Measurements from ENCODE around the gene PHETA2. TPM values are rescaled to one million over a fixed set of nuclear protein-coding genes. Genes with fewer than 3 reads are reported as not detected.
"Not testable (repeated sequence)": the region's sequence is repeated elsewhere in the genome, so short reads cannot be mapped to it uniquely, and the experiment has no call there.

Gene PHETA2
- total RNA-seq, 1 donor from 2014 or later: 8.7 TPM

GRCh38 chr22:42086051-42086450, 12.0 kb downstream of the PHETA2 start:
- no peak for DNase-seq (ENCODE audit: low read depth)
- no peak overlapping the region for H3K4me3 ChIP-seq (ENCODE audit: low read depth, low read length)
- H3K36me3 ChIP-seq (ENCODE audit: control insufficient read depth, insufficient read depth, low read length): no peaks in the 10 kb centered on the region
- H3K27me3 ChIP-seq (ENCODE audit: control insufficient read depth, insufficient read depth, low read length): no peaks in the 10 kb centered on the region
- TF ChIP-seq CTCF (IDR thresholded peaks at IDR 0.05; ENCODE audit: insufficient read depth, low read length, poor library complexity, severe bottlenecking): no peak

- DNase-seq (ENCODE audit: low read depth): peak; percentile 95
- Histone ChIP-seq H3K4me3 (ENCODE audit: low read depth, low read length) (peak within 1 kb of the TSS; percentile 75), H3K27me3 (ENCODE audit: control insufficient read depth, insufficient read depth, low read length) (no peaks in the 10 kb centered on the region), H3K36me3 (ENCODE audit: control insufficient read depth, insufficient read depth, low read length) (no peaks in the 10 kb centered on the region)
- peak; percentile 88 for TF ChIP-seq CTCF (IDR thresholded peaks at IDR 0.05; ENCODE audit: insufficient read depth, low read length, poor library complexity, severe bottlenecking)
Measured at GRCh38 chr22:42090596-42091454, 16.8 kb downstream of the PHETA2 start, which contains the start of gene NDUFA6. TSS of gene NDUFA6 (minus strand) at chr22:42090772. CDS start at chr22:42090744, 28 bp downstream.

- no peak for DNase-seq (ENCODE audit: low read depth)
- Histone ChIP-seq H3K36me3 (ENCODE audit: control insufficient read depth, insufficient read depth, low read length) (no peaks in the 10 kb centered on the region), H3K4me3 (ENCODE audit: low read depth, low read length) (peak overlapping the region; percentile 56), H3K27me3 (ENCODE audit: control insufficient read depth, insufficient read depth, low read length) (no peaks in the 10 kb centered on the region)
- no peak for TF ChIP-seq CTCF (IDR thresholded peaks at IDR 0.05; ENCODE audit: insufficient read depth, low read length, poor library complexity, severe bottlenecking)
Measured at GRCh38 chr22:42091455-42091782, 17.4 kb downstream of the PHETA2 start.

DNA sequence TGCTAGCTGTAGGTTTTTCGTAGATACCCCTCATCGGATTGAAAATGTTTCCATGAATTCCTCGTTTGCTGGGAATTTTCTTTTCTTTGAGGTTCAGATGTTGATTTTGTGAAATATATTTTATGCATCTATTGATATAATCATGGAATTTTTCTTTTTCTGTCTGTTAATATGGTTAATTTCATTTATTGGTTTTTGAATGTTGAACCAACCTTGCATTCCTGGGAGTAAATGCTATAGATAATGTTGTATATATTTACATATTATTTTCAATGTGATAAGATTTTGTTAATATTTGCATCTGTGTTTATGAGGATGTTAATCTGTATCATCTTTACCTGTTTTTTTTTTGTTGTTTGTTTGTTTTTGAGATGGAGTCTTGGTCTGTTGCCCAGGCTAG, 27.2 kb downstream of the PHETA2 start:
- DNase-seq (ENCODE audit: low read depth): no peak
- H3K36me3 ChIP-seq (ENCODE audit: control insufficient read depth, insufficient read depth, low read length): no peaks in the 10 kb centered on the region
- no peak for TF ChIP-seq CTCF (IDR thresholded peaks at IDR 0.05; ENCODE audit: insufficient read depth, low read length, poor library complexity, severe bottlenecking)
- no peaks in the 10 kb centered on the region for H3K27me3 ChIP-seq (ENCODE audit: control insufficient read depth, insufficient read depth, low read length)
- H3K4me3 ChIP-seq (ENCODE audit: low read depth, low read length): no peak overlapping the region

DNA sequence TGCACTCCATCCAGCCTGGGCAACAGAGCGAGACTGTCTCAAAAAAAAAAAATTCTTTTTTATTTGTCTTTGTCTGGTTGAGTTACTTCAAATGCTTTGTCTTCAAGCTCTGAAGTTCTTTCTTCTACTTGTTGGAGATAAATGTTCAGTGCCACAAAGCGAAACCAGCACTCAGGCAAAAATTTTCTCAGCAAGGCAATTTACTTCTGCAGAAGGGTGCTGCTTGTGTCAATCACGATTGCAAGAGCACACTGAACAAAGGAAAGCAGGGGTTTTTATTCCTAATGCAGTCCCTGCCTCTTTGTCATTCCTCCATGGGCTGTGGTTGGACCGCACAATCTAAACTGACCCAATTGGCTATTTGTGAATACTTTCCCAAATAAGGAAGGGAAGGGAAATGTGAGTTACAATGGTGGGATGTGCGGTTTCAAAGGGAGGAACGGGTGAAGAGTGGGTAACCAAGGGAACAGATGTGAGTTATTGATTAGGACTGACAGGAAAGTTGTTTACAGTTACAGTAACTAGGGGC, 30.3 kb downstream of the PHETA2 start:
- not testable (repeated sequence) for H3K36me3 ChIP-seq (ENCODE audit: control insufficient read depth, insufficient read depth, low read length); H3K4me3 ChIP-seq (ENCODE audit: low read depth, low read length); H3K27me3 ChIP-seq (ENCODE audit: control insufficient read depth, insufficient read depth, low read length); DNase-seq (ENCODE audit: low read depth)

DNA sequence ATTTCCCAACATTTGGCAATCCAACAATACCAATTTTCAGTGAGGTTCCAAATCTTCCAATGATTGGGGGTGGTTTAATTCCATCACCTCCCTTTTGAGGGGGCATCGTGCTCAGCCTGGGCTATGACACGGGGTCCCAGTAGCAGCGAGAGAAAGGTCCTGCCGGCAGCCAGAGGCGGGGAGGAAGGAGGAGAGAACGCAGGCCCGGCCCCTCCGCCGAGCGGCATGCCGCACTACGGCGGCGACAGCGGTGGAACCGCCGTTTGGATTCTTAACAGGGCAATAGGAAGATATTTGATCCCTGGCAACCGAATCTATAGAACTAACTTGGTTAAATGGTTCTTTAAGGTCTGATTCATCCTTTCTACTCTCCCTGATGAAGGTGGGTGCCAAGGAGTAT, 34.8 kb downstream of the PHETA2 start:
- no peaks in the 10 kb centered on the region for H3K27me3 ChIP-seq (ENCODE audit: control insufficient read depth, insufficient read depth, low read length)
- H3K4me3 ChIP-seq (ENCODE audit: low read depth, low read length): no peak overlapping the region
- TF ChIP-seq CTCF (IDR thresholded peaks at IDR 0.05; ENCODE audit: insufficient read depth, low read length, poor library complexity, severe bottlenecking): no peak
- H3K36me3 ChIP-seq (ENCODE audit: control insufficient read depth, insufficient read depth, low read length): no peaks in the 10 kb centered on the region
- no peak for DNase-seq (ENCODE audit: low read depth)
